ENCODE data around the gene UBE4B.

UBE4B gene

DNA sequence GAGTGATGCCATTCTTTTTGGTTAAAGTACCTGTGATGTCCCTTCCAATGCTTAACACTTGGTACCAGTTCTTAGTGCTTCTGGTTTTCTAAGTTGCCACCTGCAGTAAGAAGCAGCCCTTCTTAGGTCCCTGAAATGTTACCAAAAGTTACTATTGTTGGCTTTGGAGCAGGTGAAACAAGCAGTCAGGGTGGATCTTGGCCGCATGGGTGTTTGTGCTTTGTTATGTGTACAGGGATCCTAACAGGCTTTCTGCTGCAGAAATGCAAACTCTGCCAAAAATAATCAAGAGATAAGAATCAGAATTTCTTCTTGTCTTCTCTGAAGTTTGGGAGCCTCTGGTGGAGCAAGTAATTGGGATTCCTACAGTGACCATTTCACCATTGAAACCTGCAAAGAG, 84.4 kb downstream of the UBE4B start:
- H3K36me3 ChIP-seq (ENCODE audit: insufficient read depth, low read length): peaks cover 51% of the 10 kb centered on the region
- no peak for ATAC-seq (ENCODE audit: insufficient read depth, low read depth)

DNA sequence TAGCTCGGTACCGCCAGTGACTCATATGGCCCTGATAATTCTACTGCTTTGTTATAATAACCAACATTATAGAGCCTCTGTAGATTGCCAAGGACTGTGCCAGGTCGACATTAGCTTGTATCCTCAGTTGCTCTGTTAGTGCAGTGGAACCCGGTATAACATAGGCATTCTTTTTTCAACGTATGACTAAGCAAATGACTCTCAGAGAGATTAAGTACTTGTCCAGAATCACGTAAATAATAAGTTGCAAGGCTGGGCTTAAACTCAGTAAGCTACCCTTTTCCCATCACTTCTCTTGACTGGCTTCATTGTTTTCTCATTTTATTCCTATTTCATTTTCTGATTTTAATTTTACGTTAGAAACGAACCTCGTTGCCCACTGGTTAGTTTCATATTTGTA, 85.1 kb downstream of the UBE4B start:
- Histone ChIP-seq H3K27me3 (ENCODE audit: insufficient read depth, low read length, poor library complexity) (no peaks in the 10 kb centered on the region), H3K4me1 (ENCODE audit: insufficient read depth, low read length) (no peaks in the 10 kb centered on the region), H3K9me3 (ENCODE audit: insufficient read depth, low read length, severe bottlenecking) (no peaks in the 10 kb centered on the region), H3K27ac (ENCODE audit: low read length) (no peak overlapping the region), H3K79me2 (ENCODE audit: insufficient read depth, low read length) (no peaks in the 10 kb centered on the region), H3K4me3 (ENCODE audit: low read depth in 1 of 2, low read length in 2 of 2) (no peak overlapping the region), H3K4me2 (ENCODE audit: insufficient read depth, low read length) (no peak overlapping the region), H4K20me1 (ENCODE audit: insufficient read depth, low read length) (no peaks in the 10 kb centered on the region; the same call in 1 of the 2 replicates), H3K9ac (ENCODE audit: low read depth, low read length) (no peak overlapping the region), H3K36me3 (ENCODE audit: insufficient read depth, low read length) (peaks cover 54% of the 10 kb centered on the region), H2AFZ (ENCODE audit: low read depth, low read length) (no peak overlapping the region)
- ATAC-seq (ENCODE audit: insufficient read depth, low read depth) (no peak), DNase-seq (no peak)
- TF ChIP-seq CTCF (IDR thresholded peaks at IDR 0.05; ENCODE audit: borderline replicate concordance, extremely low read depth, low read length, poor library complexity, severe bottlenecking) (no peak), EZH2 (IDR thresholded peaks at IDR 0.05; ENCODE audit: borderline replicate concordance, low read depth, low read length, severe bottlenecking) (no peak)

More for the DNA sequence above, 84.4 kb downstream of the UBE4B start:
- no peaks in the 10 kb centered on the region for H3K9me3 ChIP-seq (ENCODE audit: insufficient read depth, low read length, severe bottlenecking)
- no peaks in the 10 kb centered on the region for H3K79me2 ChIP-seq (ENCODE audit: insufficient read depth, low read length)
- no peak overlapping the region for H3K27ac ChIP-seq (ENCODE audit: low read length)
- H3K4me2 ChIP-seq (ENCODE audit: insufficient read depth, low read length): no peak overlapping the region
- no peaks in the 10 kb centered on the region; the same call in 1 of the 2 replicates for H4K20me1 ChIP-seq (ENCODE audit: insufficient read depth, low read length)
- H2AFZ ChIP-seq (ENCODE audit: low read depth, low read length): no peak overlapping the region
- no peak for DNase-seq
- no peak for TF ChIP-seq CTCF (IDR thresholded peaks at IDR 0.05; ENCODE audit: borderline replicate concordance, extremely low read depth, low read length, poor library complexity, severe bottlenecking)
- no peak for TF ChIP-seq EZH2 (IDR thresholded peaks at IDR 0.05; ENCODE audit: borderline replicate concordance, low read depth, low read length, severe bottlenecking)
- H3K4me1 ChIP-seq (ENCODE audit: insufficient read depth, low read length): no peaks in the 10 kb centered on the region
- no peaks in the 10 kb centered on the region for H3K27me3 ChIP-seq (ENCODE audit: insufficient read depth, low read length, poor library complexity)
- no peak overlapping the region for H3K4me3 ChIP-seq (ENCODE audit: low read depth in 1 of 2, low read length in 2 of 2)
- no peak overlapping the region for H3K9ac ChIP-seq (ENCODE audit: low read depth, low read length)

DNA sequence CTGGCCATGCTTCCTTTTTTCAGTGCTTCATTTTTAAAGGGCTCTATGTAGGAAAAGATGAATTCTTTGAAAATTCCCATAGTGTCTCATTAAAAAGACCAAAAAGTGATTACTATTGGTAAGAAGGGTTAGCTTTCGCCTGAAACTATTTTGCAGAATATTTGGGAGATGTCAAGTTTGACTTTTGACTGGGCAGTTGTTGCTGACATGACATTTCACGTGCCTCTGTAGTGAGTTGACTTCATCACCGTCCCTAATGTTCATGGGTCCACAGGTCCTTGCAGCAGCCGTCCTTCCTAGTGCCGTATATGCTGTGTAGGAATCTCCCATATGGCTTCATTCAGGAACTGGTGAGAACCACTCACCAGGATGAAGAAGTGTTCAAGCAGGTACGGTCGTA, 88.9 kb downstream of the UBE4B start:
- H3K79me2 ChIP-seq (ENCODE audit: insufficient read depth, low read length): no peaks in the 10 kb centered on the region
- H3K4me1 ChIP-seq (ENCODE audit: insufficient read depth, low read length): no peaks in the 10 kb centered on the region
- ATAC-seq (ENCODE audit: insufficient read depth, low read depth): no peak
- no peak for DNase-seq
- no peaks in the 10 kb centered on the region for H3K27me3 ChIP-seq (ENCODE audit: insufficient read depth, low read length, poor library complexity)
- no peak overlapping the region for H3K4me2 ChIP-seq (ENCODE audit: insufficient read depth, low read length)
- H4K20me1 ChIP-seq (ENCODE audit: insufficient read depth, low read length): no peaks in the 10 kb centered on the region; the same call in 1 of the 2 replicates
- no peak overlapping the region for H2AFZ ChIP-seq (ENCODE audit: low read depth, low read length)
- TF ChIP-seq EZH2 (IDR thresholded peaks at IDR 0.05; ENCODE audit: borderline replicate concordance, low read depth, low read length, severe bottlenecking): no peak
- no peak overlapping the region for H3K27ac ChIP-seq (ENCODE audit: low read length)
- no peaks in the 10 kb centered on the region for H3K9me3 ChIP-seq (ENCODE audit: insufficient read depth, low read length, severe bottlenecking)
- H3K36me3 ChIP-seq (ENCODE audit: insufficient read depth, low read length): peaks cover 42% of the 10 kb centered on the region
- no peak overlapping the region for H3K9ac ChIP-seq (ENCODE audit: low read depth, low read length)
- H3K4me3 ChIP-seq (ENCODE audit: low read depth in 1 of 2, low read length in 2 of 2): no peak overlapping the region

- Histone ChIP-seq H3K27ac (ENCODE audit: low read length) (no peak overlapping the region), H2AFZ (ENCODE audit: low read depth, low read length) (no peak overlapping the region), H3K36me3 (ENCODE audit: insufficient read depth, low read length) (peaks cover 30% of the 10 kb centered on the region), H3K4me2 (ENCODE audit: insufficient read depth, low read length) (no peak overlapping the region), H3K27me3 (ENCODE audit: insufficient read depth, low read length, poor library complexity) (no peaks in the 10 kb centered on the region), H3K9ac (ENCODE audit: low read depth, low read length) (no peak overlapping the region), H4K20me1 (ENCODE audit: insufficient read depth, low read length) (no peaks in the 10 kb centered on the region; the same call in 1 of the 2 replicates), H3K4me3 (ENCODE audit: low read depth in 1 of 2, low read length in 2 of 2) (no peak overlapping the region), H3K79me2 (ENCODE audit: insufficient read depth, low read length) (no peaks in the 10 kb centered on the region), H3K4me1 (ENCODE audit: insufficient read depth, low read length) (no peaks in the 10 kb centered on the region), H3K9me3 (ENCODE audit: insufficient read depth, low read length, severe bottlenecking) (no peaks in the 10 kb centered on the region)
- no peak for DNase-seq
- ATAC-seq (ENCODE audit: insufficient read depth, low read depth): no peak
- no peak for TF ChIP-seq EZH2 (IDR thresholded peaks at IDR 0.05; ENCODE audit: borderline replicate concordance, low read depth, low read length, severe bottlenecking)
- TF ChIP-seq CTCF (IDR thresholded peaks at IDR 0.05; ENCODE audit: borderline replicate concordance, extremely low read depth, low read length, poor library complexity, severe bottlenecking): no peak
These were observed 90.2 kb downstream of the UBE4B start for GRCh38 chr1:10122926-10123325.

All from DND-41 (cell line).